Cardiac ventricle fibroblast (primary cell): ENCODE results near the gene HSFY1. TPM values are rescaled to one million over a fixed set of nuclear protein-coding genes. Genes with fewer than 3 reads are reported as not detected.

ENCODE experiments used
- total RNA-seq: library from RNA; depleted of rRNA; stranded (reverse); fragments of >200 nt; gene quantifications from 2 replicates; pipeline ENCODE4 v1.2.3, GENCODE V29; 2015

The HSFY1 gene
- total RNA-seq: not detected in 2 replicates

GRCh38 chrY:18546420-18546819 is at the start of gene HSFY1:
TSS of gene HSFY1 (plus strand) at chrY:18546720. CDS start at chrY:18546788, 68 bp downstream.

Other genes with a start within 250 kb of the HSFY1 start
- not detected in 2 replicates for gene HSFY2, start 227.0 kb downstream of the HSFY1 start, total RNA-seq